Kidney epithelial cell (primary cell): Measurements from ENCODE around the gene ITPA. TPM values are rescaled to one million over a fixed set of nuclear protein-coding genes. Genes with fewer than 3 reads are reported as not detected.

Experiments
- DNase-seq: peaks from one replicate; pipeline ENCODE4 v3.0.0-alpha.2; 2010; ENCODE audit warnings: low read depth
- H3K27me3 ChIP-seq: 2 replicates; pipeline ENCODE4 v1.6.0; 2011; ENCODE audit warnings: low read length; ENCODE audit not compliant: control insufficient read depth, insufficient read depth
- H3K36me3 ChIP-seq: 2 replicates; pipeline ENCODE4 v1.5.1; 2011; ENCODE audit warnings: low read length; ENCODE audit not compliant: control insufficient read depth, insufficient read depth
- H3K4me3 ChIP-seq: 2 replicates; pipeline ENCODE4 v1.5.1; 2011; ENCODE audit warnings: low read depth, mild to moderate bottlenecking, control low read depth, low read length
- total RNA-seq: library from RNA; depleted of rRNA; stranded (reverse); fragments of >200 nt; gene quantifications from 2 replicates; pipeline ENCODE4 v1.2.3, GENCODE V29; 2015
- TF ChIP-seq, protein P1 (sequence below): IDR thresholded peaks from 2 replicates; pipeline ENCODE4 v1.5.1; 2011; ENCODE audit warnings: mild to moderate bottlenecking, moderate library complexity, low read length, control low read depth, inconsistent platforms; ENCODE audit not compliant: insufficient read depth, poor library complexity, severe bottlenecking

The ITPA gene
- total RNA-seq, 1 donor from 2014 or later, result 71.2 TPM

DNA sequence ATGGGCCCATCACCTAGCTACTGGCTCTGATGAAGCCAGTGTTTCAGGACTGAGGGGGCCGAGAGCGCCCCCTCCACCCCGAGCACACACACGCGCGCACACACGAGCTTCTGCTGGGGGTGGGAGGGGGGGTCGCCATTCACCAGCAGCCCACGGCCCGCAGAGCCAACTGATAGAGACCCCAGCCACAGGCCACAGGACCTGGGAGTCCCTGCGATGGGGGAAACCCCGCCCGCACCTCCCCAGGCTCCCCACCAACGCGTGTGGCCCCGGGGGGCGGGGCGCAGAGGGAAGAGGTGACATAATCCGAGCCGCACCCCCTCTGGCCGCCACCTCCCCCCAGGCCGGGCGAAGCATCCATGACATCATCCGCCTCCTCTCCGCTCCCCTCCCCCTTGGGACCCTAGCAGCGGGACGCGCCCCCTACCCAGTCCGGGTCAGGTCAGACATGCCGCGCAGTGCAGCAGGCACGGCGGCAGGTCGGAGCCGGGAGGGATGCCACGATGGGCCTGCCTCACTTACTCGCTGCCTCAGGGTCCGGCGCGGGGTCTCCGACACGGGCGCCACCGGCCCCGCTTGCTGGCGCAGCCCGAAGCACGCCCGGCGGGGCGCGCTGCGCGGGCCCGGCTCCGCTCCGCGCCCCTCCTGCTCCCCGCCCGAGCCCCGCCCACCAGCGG, 36.2 kb upstream of the ITPA start, which contains the start of gene LZTS3:
Gene LZTS3 (minus strand): TSS at position 617 of the 677 bp plus-strand sequence. CDS start 6,386 bp downstream, outside the sequence.
- TF ChIP-seq, protein P1, sequence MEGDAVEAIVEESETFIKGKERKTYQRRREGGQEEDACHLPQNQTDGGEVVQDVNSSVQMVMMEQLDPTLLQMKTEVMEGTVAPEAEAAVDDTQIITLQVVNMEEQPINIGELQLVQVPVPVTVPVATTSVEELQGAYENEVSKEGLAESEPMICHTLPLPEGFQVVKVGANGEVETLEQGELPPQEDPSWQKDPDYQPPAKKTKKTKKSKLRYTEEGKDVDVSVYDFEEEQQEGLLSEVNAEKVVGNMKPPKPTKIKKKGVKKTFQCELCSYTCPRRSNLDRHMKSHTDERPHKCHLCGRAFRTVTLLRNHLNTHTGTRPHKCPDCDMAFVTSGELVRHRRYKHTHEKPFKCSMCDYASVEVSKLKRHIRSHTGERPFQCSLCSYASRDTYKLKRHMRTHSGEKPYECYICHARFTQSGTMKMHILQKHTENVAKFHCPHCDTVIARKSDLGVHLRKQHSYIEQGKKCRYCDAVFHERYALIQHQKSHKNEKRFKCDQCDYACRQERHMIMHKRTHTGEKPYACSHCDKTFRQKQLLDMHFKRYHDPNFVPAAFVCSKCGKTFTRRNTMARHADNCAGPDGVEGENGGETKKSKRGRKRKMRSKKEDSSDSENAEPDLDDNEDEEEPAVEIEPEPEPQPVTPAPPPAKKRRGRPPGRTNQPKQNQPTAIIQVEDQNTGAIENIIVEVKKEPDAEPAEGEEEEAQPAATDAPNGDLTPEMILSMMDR, result peak; percentile 17
- Histone ChIP-seq H3K4me3 (peak within 1 kb of the TSS; percentile 89), H3K27me3 (peaks cover 16% of the 10 kb centered on the region), H3K36me3 (no peaks in the 10 kb centered on the region)
- no peak for DNase-seq

DNA sequence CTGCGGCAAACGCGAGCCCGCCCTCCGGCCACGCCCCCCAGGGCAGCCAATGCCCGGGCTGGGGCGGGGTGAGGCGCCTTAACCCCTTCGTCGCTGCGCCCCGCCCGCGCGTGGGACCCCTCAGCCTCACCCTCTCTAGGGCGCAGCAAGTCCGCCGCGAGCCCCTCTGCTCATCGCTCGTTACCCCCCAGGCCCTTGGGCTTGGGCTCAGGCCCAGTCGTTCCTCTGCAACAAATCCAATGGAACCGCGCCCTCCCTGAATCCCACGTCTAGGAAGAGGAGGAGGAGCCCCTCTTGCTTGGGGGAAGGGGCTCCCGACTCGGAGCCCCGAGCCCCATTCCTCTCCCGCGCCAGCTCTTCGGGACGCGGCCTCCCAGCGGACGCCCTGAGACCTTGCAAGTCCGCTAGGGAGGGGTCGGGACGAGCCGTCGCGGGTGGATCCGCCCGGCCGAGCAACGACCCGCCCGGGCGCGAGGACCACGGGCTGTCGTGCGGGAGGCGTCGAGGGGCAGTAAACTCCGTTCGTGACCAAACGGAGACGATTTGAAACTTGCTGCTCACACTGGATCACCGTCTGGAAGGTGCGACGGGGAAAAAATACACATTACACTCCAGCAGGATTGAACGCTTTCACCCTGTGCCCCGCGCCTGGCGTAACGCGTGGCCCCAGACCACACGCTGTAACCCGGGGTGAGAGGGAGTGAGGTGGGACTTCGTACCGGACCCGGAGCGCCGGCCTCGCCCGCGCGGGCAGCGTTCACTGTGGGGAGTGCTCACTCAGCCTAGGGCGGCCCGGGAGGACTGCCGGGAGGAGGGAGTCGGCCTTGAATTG, 35.5 kb upstream of the ITPA start:
- Histone ChIP-seq H3K36me3 (no peaks in the 10 kb centered on the region), H3K27me3 (peaks cover 9% of the 10 kb centered on the region), H3K4me3 (peak overlapping the region; percentile 89)
- TF ChIP-seq, protein P1, result peak; percentile 13
- no peak for DNase-seq

DNA sequence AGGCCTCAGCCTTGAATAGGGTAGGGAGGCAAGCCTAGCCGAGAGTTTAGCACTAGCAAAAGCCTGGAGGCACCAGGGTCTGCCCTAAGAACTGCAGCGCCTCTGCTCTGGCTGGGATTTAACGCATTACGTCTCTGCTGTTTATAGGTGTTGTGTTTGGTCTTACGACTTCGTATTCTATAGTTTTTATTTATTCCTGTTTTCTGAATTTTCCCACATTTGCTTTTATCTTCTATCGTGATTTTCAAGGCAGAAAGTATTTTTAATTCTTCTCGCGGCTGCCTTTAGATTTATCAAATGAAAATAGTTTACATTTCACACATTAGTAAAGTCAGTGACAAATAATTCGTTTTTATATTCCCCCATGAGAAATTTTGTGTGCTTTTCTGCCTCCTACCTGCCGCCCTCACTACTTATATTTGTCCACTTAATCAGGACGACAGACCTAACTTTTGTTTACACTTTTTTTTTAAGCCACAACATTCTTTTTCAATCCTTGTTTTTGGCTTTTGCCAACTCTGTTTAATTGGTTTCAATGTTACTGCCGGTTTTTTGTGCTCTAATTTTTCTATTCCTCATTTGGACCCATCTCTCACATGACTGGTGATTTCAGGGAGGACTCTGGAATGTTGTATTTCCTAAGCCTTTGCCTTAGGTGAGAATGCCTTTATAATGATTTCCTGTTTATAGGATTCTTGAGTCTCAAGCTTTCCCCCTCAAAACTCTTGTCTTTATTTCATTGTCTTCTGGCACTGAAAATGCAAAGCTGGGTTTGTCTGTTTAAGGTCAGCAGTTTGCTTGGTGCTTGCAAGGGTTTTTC, 34.6 kb upstream of the ITPA start:
- peak overlapping the region; percentile 89 for H3K4me3 ChIP-seq
- H3K27me3 ChIP-seq, result peaks cover 6% of the 10 kb centered on the region
- TF ChIP-seq, protein P1, result no peak
- no peaks in the 10 kb centered on the region for H3K36me3 ChIP-seq
- no peak for DNase-seq

DNA sequence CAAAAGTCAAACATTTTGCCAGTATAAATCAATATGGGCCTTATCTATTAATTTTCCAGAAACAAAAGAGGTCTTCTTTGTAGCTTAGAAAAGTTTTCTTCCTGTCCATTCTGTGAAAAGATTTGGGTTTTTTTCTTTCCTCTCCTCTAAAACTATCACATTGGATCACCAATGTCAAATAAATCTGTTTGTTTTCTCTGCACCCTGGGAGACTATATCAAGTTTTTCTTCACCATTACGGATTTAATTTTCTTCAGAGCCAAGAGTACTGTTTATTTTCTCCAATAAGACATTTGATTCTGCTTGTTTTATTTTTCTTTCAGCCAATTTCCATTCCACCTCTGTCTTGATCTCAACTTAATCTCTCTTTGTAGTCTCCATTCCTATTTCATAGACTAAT, 34.0 kb upstream of the ITPA start:
- TF ChIP-seq, protein P1, result no peak
- Histone ChIP-seq H3K4me3 (no peak overlapping the region), H3K27me3 (peaks cover 6% of the 10 kb centered on the region), H3K36me3 (no peaks in the 10 kb centered on the region)
- DNase-seq, result no peak

DNA sequence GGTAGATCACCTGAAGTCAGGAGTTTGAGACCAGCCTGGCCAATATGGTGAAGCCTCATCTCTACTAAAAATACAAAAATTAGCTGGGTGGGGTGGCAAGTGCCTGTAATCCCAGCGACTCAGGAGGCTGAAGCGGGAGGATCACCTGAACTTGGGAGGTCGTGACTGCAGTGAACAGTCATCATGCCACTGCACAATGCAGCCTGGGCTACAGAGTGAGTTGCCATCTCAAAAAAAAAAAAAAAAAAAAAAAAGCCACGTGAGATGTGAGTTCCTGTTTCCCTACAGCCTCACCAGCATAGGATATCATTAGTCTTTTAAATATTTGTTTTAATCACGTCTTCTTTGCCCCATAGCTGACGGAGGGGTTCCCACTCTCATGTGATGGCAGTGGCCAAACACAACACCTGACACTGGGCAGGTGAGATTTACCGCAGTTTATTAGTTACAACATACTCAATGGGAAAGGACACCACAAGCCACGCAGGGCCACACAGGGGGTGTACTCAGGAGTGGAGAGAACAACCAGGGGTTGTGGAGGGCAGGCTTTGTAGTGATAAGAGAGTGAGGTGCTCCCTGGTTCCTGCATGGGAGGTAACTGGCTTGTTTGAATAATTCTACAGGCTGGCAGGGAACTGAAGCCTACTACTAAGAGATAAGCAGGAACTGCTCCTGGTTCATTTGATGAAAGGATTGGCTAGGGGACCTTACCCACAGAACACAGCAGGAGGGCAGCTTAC, 31.4 kb upstream of the ITPA start:
- H3K36me3 ChIP-seq, result no peaks in the 10 kb centered on the region
- no peaks in the 10 kb centered on the region for H3K27me3 ChIP-seq
- DNase-seq, result no peak
- no peak overlapping the region for H3K4me3 ChIP-seq
- TF ChIP-seq, protein P1, result no peak
